ENCODE measurements around the gene SYTL1. TPM values are rescaled to one million over a fixed set of nuclear protein-coding genes. Genes with fewer than 3 reads are reported as not detected.

The SYTL1 gene
- total and polyA plus RNA-seq, 9 of the 15 experiments (the other 6 are each of a cell fraction or from before 2014, with no cell fraction given): 0.04 to 9.3 (median 1.7) TPM

GRCh38 chr1:27366411-27367159 is 24.8 kb downstream of the SYTL1 start, which contains the start of gene MAP3K6 (continued):
- TF ChIP-seq KDM5B (IDR thresholded peaks at IDR 0.05; ENCODE audit: insufficient replicate concordance, low read depth, low read length): peak; percentile 85
- peak; percentile 80 for TF ChIP-seq E2F3 (CRISPR knock-in tag; IDR thresholded peaks at IDR 0.05)
- TF ChIP-seq GTF2B (IDR thresholded peaks at IDR 0.05; ENCODE audit: extremely low read depth, insufficient read length): no peak
- no peak for TF ChIP-seq ZNF354B (CRISPR knock-in tag; IDR thresholded peaks at IDR 0.05)
- TF ChIP-seq ZNF311 (CRISPR knock-in tag; IDR thresholded peaks at IDR 0.05): no peak
- peak; percentile 28; the same call in 1 of the 2 replicates for TF ChIP-seq TOE1 (IDR thresholded peaks at IDR 0.05; ENCODE audit: borderline replicate concordance)
- no peak for TF ChIP-seq TOE1 (CRISPR knock-in tag; IDR thresholded peaks at IDR 0.05; ENCODE audit: borderline replicate concordance, low read depth)
- peak; percentile 59; the same call in 1 of the 2 replicates for TF ChIP-seq HMGXB4 (CRISPR knock-in tag; IDR thresholded peaks at IDR 0.05)
- TF ChIP-seq PHF21A (IDR thresholded peaks at IDR 0.05; ENCODE audit: borderline replicate concordance, low read depth): no peak
- TF ChIP-seq TFE3 (CRISPR knock-in tag; IDR thresholded peaks at IDR 0.05): no peak
- peak; percentile 58; the same call in 1 of the 2 replicates for TF ChIP-seq CREB3L1 (IDR thresholded peaks at IDR 0.05; ENCODE audit: borderline replicate concordance, low read depth)
- no peak for TF ChIP-seq ZNF609 (CRISPR knock-in tag; IDR thresholded peaks at IDR 0.05; ENCODE audit: borderline replicate concordance)
- TF ChIP-seq HIVEP1 (CRISPR knock-in tag; IDR thresholded peaks at IDR 0.05): no peak
- no peak for TF ChIP-seq SP1 (CRISPR knock-in tag; IDR thresholded peaks at IDR 0.05)
- no peak for TF ChIP-seq ID3 (CRISPR knock-in tag; IDR thresholded peaks at IDR 0.05)
- no peak for TF ChIP-seq ID3 (tag; IDR thresholded peaks at IDR 0.05)

All from K562 (cell line).